Pons (tissue), 1 donor: ENCODE measurements around the gene ENO1.

Source experiments
- DNase-seq: peaks from one replicate; pipeline ENCODE4 v3.0.0-alpha.2; 2016; ENCODE audit warnings: low spot score

Gene ENO1

DNA sequence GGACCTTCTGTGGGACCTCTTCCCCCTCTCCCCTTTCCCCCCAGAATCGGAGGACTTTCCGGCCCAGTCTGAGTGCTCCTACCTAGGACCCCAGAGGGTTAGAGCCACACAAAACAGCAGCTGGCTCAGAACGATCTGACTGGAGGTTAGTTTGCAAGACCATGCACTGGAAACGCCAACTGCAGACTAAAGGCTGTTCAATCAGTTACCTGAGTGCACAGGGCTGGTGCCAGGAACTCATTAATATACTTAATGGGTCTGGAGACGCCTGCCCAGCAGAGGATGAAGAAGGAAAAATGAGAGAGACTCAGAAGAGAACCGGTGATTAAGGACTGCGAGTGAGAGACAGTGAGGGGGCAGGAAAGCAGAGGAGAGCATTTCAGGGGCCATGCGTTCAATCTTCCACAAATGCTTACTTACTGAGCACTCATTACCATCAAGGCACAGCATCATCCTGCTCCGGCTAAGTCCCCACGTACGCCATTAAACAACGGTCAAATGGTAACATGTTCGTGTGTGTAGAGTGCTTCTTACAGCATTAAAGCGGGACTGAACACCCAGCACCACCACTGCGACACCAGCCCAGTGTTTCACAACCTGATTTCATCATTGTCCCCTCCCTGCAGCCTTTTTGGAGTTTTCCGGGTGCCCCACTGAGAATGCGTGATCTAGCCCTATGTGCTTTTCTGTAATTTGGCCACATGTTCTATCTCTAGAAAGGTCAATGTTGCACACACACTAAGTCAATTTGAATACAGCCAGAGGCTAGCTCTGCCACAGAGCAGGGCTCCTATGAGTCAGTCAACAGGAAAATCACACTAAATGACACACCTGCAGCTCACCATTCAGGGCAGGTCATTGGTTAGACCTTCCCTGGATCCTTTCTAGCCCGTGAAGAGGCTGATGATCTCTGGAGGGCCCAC is 7.6 kb downstream of the ENO1 start:
- no peak for DNase-seq

GRCh38 chr1:8870103-8870502 is 8.4 kb downstream of the ENO1 start:
- no peak for DNase-seq

DNA sequence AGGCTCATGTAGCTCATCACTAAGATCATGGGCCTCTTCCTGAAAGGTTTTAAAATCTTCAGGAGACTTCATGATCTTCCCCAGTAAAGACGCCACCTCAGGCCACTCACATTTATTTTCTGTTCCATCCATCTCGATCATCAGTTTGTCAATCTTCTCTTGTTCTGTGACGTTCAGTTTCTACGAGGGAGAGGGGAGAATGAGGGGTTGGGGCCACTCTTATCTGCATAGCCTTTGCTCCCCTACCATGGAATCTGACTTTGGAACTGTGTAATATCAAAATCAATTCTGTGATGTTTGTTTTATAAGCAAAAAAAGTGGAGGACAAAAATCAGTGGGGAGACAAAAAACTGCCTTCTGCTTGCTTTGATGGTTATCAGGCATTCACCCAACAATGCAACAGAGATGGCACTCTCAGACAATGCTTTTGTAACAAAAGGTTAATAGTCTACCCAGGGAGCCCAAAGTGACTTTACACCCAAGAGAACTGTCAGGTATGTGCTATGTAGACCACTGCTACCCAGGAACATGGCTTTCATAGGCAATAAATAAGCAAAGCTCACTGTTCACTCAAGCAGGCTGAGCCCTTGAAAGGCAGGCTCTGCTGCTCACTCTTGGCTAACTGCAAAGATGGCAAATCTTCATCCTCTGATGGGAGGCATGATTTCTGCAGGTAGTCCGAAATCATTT is 10.5 kb downstream of the ENO1 start:
- DNase-seq: no peak

- DNase-seq: no peak
Measured at GRCh38 chr1:8866792-8867415, 11.6 kb downstream of the ENO1 start.

DNA sequence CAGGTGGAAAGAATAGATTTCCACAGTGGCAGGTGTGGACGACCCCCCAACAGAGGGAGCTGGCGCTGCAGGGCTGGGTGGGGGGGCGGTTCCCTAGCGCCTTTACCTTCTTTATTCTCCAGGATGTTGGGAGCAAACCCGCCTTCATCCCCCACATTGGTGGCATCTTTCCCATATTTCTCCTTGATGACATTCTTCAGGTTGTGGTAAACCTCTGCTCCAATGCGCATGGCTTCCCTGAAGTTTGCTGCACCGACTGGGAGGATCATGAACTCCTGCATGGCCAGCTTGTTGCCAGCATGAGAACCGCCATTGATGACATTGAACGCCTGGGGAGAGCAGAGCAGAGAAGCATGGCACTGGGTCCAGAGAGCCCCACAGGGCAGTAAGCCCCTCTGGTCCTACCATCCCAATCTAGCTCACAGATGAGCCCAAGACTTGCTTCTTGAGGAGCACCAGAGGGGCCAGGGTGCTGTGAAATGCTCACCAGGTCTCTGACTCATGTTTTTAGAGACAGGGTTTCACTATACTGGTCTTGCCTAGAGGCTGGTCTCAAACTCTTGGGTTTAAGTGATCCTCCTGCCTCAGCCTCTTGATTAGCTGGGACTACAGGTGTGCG is 12.2 kb downstream of the ENO1 start:
- DNase-seq: no peak

GRCh38 chr1:8864713-8865344 is 13.7 kb downstream of the ENO1 start:
- no peak for DNase-seq

DNA sequence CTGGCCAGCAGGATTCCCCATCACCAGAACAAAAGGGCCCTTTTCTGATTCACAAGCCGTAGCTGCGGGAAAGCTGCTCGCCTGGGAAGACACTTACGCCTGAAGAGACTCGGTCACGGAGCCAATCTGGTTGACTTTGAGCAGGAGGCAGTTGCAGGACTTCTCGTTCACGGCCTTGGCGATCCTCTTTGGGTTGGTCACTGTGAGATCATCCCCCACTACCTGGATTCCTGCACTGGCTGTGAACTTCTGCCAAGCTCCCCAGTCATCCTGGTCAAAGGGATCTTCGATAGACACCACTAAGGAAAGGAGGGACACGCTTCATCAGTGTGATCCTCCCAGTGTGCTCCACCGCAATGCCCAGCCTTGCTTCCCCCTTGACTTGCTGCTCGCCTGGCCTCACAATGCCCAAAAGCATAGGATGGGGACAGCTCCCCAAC is 14.7 kb downstream of the ENO1 start:
- no peak for DNase-seq

- no peak for DNase-seq
Measured at GRCh38 chr1:8863138-8863537, 15.3 kb downstream of the ENO1 start.

DNA sequence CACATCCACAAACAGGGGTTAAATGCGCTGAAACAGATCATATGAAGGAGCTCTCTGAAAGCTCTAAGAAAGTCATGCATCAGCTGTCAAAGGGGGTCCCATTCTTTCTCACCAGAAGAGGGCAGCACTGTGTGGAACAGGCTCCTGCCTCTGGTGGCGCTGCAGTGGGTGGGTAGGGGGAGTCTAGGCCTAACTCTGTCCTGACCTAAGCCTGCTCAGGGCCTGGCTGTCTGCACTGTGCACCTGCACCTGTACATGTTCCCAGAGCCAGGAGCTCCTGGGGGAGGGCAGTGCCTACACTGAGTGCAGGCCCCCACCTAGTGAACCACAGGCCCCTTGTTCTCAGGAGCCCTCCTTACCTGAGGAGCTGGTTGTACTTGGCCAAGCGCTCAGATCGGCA is 16.0 kb downstream of the ENO1 start:
- no peak for DNase-seq

DNA sequence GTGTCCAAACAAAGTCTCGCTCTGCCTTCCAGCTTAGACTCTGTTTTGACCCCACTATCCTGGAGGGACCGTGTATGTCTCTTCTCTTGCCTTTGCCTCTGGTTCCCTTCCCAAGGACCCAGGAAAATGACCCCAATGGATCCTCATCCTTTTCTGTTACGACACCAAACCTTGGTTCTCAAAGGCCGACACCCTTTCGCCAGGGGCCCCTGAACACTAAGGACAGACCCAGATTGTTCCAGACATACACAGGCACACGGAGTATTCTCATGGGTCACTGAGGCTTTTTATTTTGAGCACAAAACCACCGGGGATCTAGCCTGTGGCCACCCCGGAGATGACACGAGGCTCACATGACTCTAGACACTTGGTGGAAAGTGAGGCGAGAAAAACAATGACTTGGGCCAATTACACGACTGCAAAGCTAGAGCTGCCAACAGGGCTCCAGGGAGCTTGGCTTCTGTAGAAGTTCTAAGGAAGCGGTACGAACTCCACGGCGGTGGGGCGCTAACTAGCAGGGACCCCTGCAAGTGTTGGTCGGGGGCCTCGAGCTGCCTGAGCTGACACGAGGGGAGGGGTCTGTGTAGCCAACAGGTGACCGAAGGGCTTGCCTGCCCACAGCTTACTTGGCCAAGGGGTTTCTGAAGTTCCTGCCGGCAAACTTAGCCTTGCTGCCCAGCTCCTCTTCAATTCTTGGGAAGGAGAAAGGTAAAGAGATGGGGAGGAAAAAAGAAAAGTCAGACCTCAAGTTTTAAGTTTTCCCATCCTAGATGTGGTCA is 17.6 kb downstream of the ENO1 start:
- DNase-seq: no peak

DNA sequence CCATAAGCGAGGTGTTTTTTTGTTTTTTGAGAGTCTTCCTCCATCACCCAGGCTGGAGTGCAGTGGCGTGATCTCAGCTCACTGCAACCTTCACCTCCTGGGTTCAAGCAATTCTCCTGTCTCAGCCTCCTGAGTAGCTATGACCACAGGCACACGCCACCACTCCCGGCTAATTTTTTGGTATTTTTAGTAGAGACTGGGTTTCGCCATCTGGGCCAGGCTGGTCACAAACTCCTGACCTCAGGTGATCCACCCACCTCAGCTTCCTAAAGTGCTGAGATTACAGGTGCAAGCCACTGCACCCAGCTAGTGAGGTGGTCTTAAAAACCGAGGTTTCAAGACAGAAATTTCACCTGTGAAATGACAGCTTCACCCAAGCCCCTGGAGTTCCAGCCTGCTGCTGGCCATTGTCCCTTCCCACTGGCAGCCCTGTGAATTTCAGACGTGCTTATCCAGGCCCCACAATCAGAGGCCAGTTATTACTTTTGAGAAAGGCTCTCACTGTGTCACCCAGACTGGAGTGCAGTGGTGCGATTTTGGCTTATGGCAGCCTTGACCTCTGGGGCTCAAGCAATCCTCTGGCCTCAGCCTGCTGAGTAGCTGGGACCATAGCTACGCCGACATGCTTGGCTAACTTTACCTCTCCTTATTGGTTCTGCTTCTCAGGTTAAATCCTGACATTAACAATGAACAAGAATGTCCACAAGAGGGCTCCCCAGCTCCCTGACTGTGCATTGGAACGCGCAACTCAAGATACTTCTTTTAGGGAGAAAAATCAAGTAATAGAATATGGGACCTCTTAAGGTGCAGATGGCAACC is 19.4 kb downstream of the ENO1 start:
- DNase-seq: peak; percentile 68

DNA sequence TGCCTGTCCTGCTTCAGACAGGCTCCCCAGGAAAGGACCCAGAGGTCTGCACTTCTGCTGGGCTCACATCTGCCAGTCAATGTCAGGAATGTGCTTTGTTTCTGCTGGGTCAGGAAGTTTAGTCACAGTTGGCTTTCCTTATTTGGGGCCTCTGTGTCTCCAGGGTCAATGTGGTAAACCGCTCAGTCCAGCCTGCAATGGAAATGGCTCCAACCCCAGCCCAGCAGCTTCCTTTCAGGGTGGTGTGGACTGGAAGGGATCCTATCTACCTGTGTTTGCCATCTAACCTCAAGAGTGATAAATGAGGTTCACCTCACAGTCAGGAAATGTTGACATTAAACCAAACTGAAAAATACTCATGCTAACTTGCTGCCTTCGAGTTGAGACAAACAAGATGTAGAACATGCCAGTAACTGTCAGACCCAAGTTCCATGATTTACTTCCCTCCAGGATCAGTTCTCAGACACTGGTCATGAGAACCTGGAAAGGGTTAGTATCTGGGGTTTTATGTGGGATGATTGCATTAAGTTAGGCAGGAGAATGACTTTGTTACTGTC is 20.3 kb downstream of the ENO1 start:
- no peak for DNase-seq

DNA sequence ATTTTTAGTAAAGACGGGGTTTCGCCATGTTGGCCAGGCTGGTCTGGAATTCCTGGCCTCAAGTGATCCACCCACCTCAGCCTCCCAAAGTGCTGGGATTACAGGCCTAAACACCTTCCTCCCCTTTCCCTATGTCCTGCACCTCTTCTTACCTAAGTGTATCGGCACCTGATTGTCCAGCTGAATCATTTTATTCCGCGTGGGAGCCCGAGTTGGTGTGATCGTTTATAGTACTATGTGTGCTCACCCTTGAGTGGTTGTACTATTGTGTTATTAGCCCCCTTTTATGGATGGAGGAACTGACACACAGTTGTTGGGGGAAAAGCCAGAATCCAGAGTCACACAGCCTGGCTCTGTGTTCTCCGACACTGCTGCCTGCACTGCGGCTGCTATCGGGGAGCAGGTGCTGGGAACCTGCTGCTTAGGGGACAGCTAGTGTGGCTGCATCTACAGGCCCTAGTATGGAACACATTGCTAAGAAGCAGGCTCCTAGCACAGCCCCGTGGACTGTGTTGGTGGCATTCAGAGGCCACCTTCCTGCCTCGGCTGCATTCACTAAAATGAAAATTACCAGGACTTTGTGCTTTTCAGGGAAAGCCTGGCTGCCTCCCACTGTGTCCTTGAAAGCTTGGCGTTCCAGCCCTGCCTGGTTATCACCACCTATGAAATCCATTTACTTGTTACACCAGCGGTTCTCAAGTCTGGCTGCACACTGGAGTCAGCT is 21.6 kb downstream of the ENO1 start:
- no peak for DNase-seq

- DNase-seq: no peak
Measured at GRCh38 chr1:8854240-8854639, 24.2 kb downstream of the ENO1 start.

DNA sequence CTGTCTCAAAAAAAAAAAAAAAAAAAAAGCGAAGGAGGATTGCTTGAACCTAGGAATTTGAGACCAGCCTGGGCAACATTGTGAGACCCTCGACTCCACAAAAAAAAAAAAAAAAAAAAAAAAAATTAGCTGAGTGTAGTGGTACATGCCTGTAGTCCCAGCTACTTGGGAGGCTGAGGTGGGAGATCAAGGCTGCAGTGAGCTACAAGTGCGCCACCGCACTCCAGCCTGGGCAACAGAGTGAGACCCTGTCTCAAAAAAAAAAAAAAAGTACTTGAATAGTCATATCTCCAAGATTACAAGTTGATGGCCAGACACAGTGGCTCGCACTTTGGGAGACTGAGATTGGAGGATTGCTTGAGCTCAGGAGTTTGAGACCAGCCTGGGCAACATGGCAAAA is 27.4 kb downstream of the ENO1 start:
- no peak for DNase-seq

DNA sequence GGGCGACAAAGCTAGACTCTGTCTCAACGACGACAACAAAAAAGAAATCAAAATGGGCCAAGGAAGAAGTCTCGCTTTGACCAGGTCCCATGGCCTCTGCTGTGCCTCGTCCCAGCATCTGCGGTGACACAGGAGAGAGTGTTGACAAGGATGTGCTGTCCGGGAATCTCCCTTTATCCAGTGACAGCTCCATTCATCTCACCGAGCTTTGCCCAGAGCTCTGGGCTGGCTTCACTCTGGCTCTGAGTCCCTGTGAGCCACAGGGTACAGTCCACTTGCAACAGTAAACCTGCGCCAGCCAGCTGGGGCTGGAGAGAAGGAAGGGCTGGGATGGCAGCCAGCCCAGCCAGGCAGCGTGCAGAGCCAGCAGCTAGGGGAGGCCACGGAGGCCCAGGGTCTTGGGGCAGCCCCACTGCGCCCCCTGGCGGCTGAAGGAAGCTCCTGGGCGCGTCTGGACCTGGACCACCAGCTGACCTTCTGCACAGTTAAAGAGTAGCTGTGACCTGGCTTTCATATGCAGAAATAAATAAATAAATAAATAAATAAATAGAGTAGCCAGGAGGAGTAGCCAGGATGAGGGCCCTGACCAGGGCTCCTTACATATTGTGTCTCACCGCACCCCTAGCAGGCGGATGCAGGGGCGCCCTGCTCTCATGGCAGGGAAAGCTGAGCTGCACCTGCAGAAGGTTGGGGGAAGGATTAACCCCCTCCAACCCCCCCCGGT is 29.7 kb downstream of the ENO1 start:
- DNase-seq: peak; percentile 97

DNA sequence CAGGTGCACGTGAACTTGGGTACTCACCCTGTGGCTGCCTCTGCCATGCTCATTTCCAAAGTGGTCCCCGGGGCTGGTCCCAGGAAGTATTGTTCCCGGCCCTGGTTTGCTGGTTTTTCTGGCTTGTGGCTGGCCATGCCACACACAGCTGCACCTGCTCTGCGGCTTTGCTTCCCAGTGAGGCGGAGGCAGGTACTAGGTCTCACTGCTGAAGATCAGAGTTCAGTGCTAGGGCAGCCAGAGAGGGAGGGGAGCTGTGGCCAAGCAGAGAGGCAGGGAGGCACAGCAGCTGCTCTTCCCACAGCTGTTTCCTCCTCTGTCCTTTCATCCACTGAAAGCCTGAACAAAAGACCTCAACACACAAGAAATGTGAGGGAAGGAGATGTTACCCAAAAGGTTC is 30.5 kb downstream of the ENO1 start:
- no peak for DNase-seq

GRCh38 chr1:8846263-8846662 is 32.2 kb downstream of the ENO1 start:
- DNase-seq: no peak
